GM12865 (cell line): ENCODE results near the gene GIPC3.
A peak's percentile ranks its signal among the peaks of the same experiment; 100 is the strongest.
"Not testable (repeated sequence)": the region's sequence is repeated elsewhere in the genome, so short reads cannot be mapped to it uniquely, and the experiment has no call there.

Experiments
- DNase-seq: peaks from one replicate; pipeline ENCODE4 v3.0.0; 2010; ENCODE audit warnings: low read depth
- H3K4me3 ChIP-seq: 2 replicates; pipeline ENCODE4 v1.5.1; 2011; ENCODE audit warnings: mild to moderate bottlenecking, low read depth, low read length, control low read depth
- CTCF ChIP-seq: IDR thresholded peaks from 2 replicates; pipeline ENCODE4 v1.5.1; 2011; ENCODE audit warnings: low read length, control low read depth, low read depth, inconsistent platforms; ENCODE audit not compliant: insufficient read depth; ENCODE audit errors: missing control alignments

GIPC3 gene

GRCh38 chr19:3557461-3558248, 27.6 kb upstream of the GIPC3 start, which contains the start of gene MFSD12:
MFSD12 (minus strand) TSS chr19:3557586; CDS start chr19:3557403, 183 bp downstream.
- TF ChIP-seq CTCF = no peak
- peak within 1 kb of the TSS; percentile 88 for H3K4me3 ChIP-seq
- DNase-seq = peak; percentile 97

- no peak overlapping the region for H3K4me3 ChIP-seq
- no peak for DNase-seq
Measured at GRCh38 chr19:3563709-3564524, 21.4 kb upstream of the GIPC3 start.

GRCh38 chr19:3565139-3565538, 20.1 kb upstream of the GIPC3 start:
- no peak for TF ChIP-seq CTCF

More at GRCh38 chr19:3563709-3564524, 21.4 kb upstream of the GIPC3 start:
- no peak for TF ChIP-seq CTCF

GRCh38 chr19:3570042-3570441, 15.2 kb upstream of the GIPC3 start:
- H3K4me3 ChIP-seq, DNase-seq: not testable (repeated sequence)

More at GRCh38 chr19:3565139-3565538, 20.1 kb upstream of the GIPC3 start:
- no peak overlapping the region for H3K4me3 ChIP-seq
- no peak for DNase-seq

GRCh38 chr19:3570606-3571011, 14.7 kb upstream of the GIPC3 start:
- no peak for DNase-seq
- no peak for TF ChIP-seq CTCF

GRCh38 chr19:3572132-3572854, 13.0 kb upstream of the GIPC3 start:
- no peak for TF ChIP-seq CTCF
- peak overlapping the region; percentile 56 for H3K4me3 ChIP-seq
- DNase-seq = peak; percentile 100

More at GRCh38 chr19:3570606-3571011, 14.7 kb upstream of the GIPC3 start:
- no peak overlapping the region for H3K4me3 ChIP-seq

GRCh38 chr19:3572855-3573161, 12.5 kb upstream of the GIPC3 start, which contains the start of gene HMG20B:
HMG20B (plus strand) TSS chr19:3572944; CDS start chr19:3573310, 366 bp downstream.
- TF ChIP-seq CTCF = no peak
- peak within 1 kb of the TSS; percentile 97 for H3K4me3 ChIP-seq
- no peak for DNase-seq
